ENCODE data around the gene COA5.

GRCh38 chr2:98592565-98592964 is 15.7 kb downstream of the COA5 start:
- no peak for TF ChIP-seq EZH2 (IDR thresholded peaks at IDR 0.05; ENCODE audit: insufficient read depth, poor library complexity, severe bottlenecking)
- TF ChIP-seq EZH2phosphoT487 (IDR thresholded peaks at IDR 0.05; ENCODE audit: insufficient read depth, low read depth), result no peak
